Measurements from ENCODE around the gene IGSF9.

GRCh38 chr1:159920202-159920601 lies 25.2 kb downstream of the IGSF9 start:
- TF ChIP-seq CTCF (IDR thresholded peaks at IDR 0.05; ENCODE audit: insufficient read depth, low read length, poor library complexity, severe bottlenecking) (no peak), EZH2phosphoT487 (conservative IDR thresholded peaks at IDR 0.05; ENCODE audit: low read length) (no peak)

Measured in SU-DHL-6 (cell line).